ENCODE results near the gene MEG3.

Gene MEG3

GRCh38 chr14:100820957-100821356 is 5.0 kb upstream of the MEG3 start:
- Histone ChIP-seq H3K27me3 (ENCODE audit: control insufficient read depth, insufficient read depth, low read length) (peaks cover 5% of the 10 kb centered on the region), H3K27ac (ENCODE audit: low read depth, low read length) (no peak overlapping the region), H3K9ac (ENCODE audit: low read length) (no peak overlapping the region), H3K4me3 (ENCODE audit: low read length) (no peak overlapping the region), H3K4me1 (ENCODE audit: control insufficient read depth, insufficient read depth, low read length) (no peaks in the 10 kb centered on the region), H3K36me3 (ENCODE audit: control insufficient read depth, insufficient read depth, low read length) (no peaks in the 10 kb centered on the region)

- H3K4me3 ChIP-seq (ENCODE audit: low read length): no peak overlapping the region
- no peaks in the 10 kb centered on the region for H3K4me1 ChIP-seq (ENCODE audit: control insufficient read depth, insufficient read depth, low read length)
- H3K27me3 ChIP-seq (ENCODE audit: control insufficient read depth, insufficient read depth, low read length): peaks cover 5% of the 10 kb centered on the region
- no peak overlapping the region for H3K9ac ChIP-seq (ENCODE audit: low read length)
- H3K36me3 ChIP-seq (ENCODE audit: control insufficient read depth, insufficient read depth, low read length): no peaks in the 10 kb centered on the region
- no peak overlapping the region for H3K27ac ChIP-seq (ENCODE audit: low read depth, low read length)
These were observed 3.9 kb upstream of the MEG3 start for GRCh38 chr14:100822013-100822412.

GRCh38 chr14:100822532-100823296 is 3.2 kb upstream of the MEG3 start:
- Histone ChIP-seq H3K4me1 (ENCODE audit: control insufficient read depth, insufficient read depth, low read length) (no peaks in the 10 kb centered on the region), H3K27me3 (ENCODE audit: control insufficient read depth, insufficient read depth, low read length) (peaks cover 5% of the 10 kb centered on the region), H3K36me3 (ENCODE audit: control insufficient read depth, insufficient read depth, low read length) (no peaks in the 10 kb centered on the region), H3K4me3 (ENCODE audit: low read length) (no peak overlapping the region), H3K9ac (ENCODE audit: low read length) (no peak overlapping the region), H3K27ac (ENCODE audit: low read depth, low read length) (no peak overlapping the region)

GRCh38 chr14:100823413-100824080 is 2.4 kb upstream of the MEG3 start:
- no peak overlapping the region for H3K4me3 ChIP-seq (ENCODE audit: low read length)
- no peaks in the 10 kb centered on the region for H3K4me1 ChIP-seq (ENCODE audit: control insufficient read depth, insufficient read depth, low read length)
- no peaks in the 10 kb centered on the region for H3K36me3 ChIP-seq (ENCODE audit: control insufficient read depth, insufficient read depth, low read length)
- no peak overlapping the region for H3K27ac ChIP-seq (ENCODE audit: low read depth, low read length)
- H3K27me3 ChIP-seq (ENCODE audit: control insufficient read depth, insufficient read depth, low read length): peaks cover 5% of the 10 kb centered on the region
- H3K9ac ChIP-seq (ENCODE audit: low read length): no peak overlapping the region

- H3K27ac ChIP-seq (ENCODE audit: low read depth, low read length): no peak overlapping the region
These were observed 1.8 kb upstream of the MEG3 start for GRCh38 chr14:100824091-100824551.

GRCh38 chr14:100824901-100825712 is 811 bp upstream of the MEG3 start:
- no peak overlapping the region for H3K27ac ChIP-seq (ENCODE audit: low read depth, low read length)
- peaks cover 5% of the 10 kb centered on the region for H3K27me3 ChIP-seq (ENCODE audit: control insufficient read depth, insufficient read depth, low read length)
- no peak overlapping the region for H3K9ac ChIP-seq (ENCODE audit: low read length)
- no peak overlapping the region for H3K4me3 ChIP-seq (ENCODE audit: low read length)
- no peaks in the 10 kb centered on the region for H3K36me3 ChIP-seq (ENCODE audit: control insufficient read depth, insufficient read depth, low read length)
- no peaks in the 10 kb centered on the region for H3K4me1 ChIP-seq (ENCODE audit: control insufficient read depth, insufficient read depth, low read length)

More at GRCh38 chr14:100824091-100824551, 1.8 kb upstream of the MEG3 start:
- no peaks in the 10 kb centered on the region for H3K4me1 ChIP-seq (ENCODE audit: control insufficient read depth, insufficient read depth, low read length)
- H3K4me3 ChIP-seq (ENCODE audit: low read length): no peak overlapping the region
- peaks cover 5% of the 10 kb centered on the region for H3K27me3 ChIP-seq (ENCODE audit: control insufficient read depth, insufficient read depth, low read length)
- no peak overlapping the region for H3K9ac ChIP-seq (ENCODE audit: low read length)
- no peaks in the 10 kb centered on the region for H3K36me3 ChIP-seq (ENCODE audit: control insufficient read depth, insufficient read depth, low read length)

- H3K36me3 ChIP-seq (ENCODE audit: control insufficient read depth, insufficient read depth, low read length): no peaks in the 10 kb centered on the region
- H3K27me3 ChIP-seq (ENCODE audit: control insufficient read depth, insufficient read depth, low read length): peaks cover 5% of the 10 kb centered on the region
- H3K4me1 ChIP-seq (ENCODE audit: control insufficient read depth, insufficient read depth, low read length): no peaks in the 10 kb centered on the region
- no peak overlapping the region for H3K27ac ChIP-seq (ENCODE audit: low read depth, low read length)
- H3K4me3 ChIP-seq (ENCODE audit: low read length): peak overlapping the region; percentile 40
- H3K9ac ChIP-seq (ENCODE audit: low read length): no peak overlapping the region
These were observed 628 bp downstream of the MEG3 start for GRCh38 chr14:100826391-100827100.

GRCh38 chr14:100827101-100828021 is 1.4 kb downstream of the MEG3 start:
- no peaks in the 10 kb centered on the region for H3K4me1 ChIP-seq (ENCODE audit: control insufficient read depth, insufficient read depth, low read length)
- peaks cover 5% of the 10 kb centered on the region for H3K27me3 ChIP-seq (ENCODE audit: control insufficient read depth, insufficient read depth, low read length)
- no peak overlapping the region for H3K9ac ChIP-seq (ENCODE audit: low read length)
- peak overlapping the region; percentile 40 for H3K4me3 ChIP-seq (ENCODE audit: low read length)
- no peaks in the 10 kb centered on the region for H3K36me3 ChIP-seq (ENCODE audit: control insufficient read depth, insufficient read depth, low read length)
- H3K27ac ChIP-seq (ENCODE audit: low read depth, low read length): no peak overlapping the region

- no peaks in the 10 kb centered on the region for H3K4me1 ChIP-seq (ENCODE audit: control insufficient read depth, insufficient read depth, low read length)
- peaks cover 5% of the 10 kb centered on the region for H3K27me3 ChIP-seq (ENCODE audit: control insufficient read depth, insufficient read depth, low read length)
These were observed 2.3 kb downstream of the MEG3 start for GRCh38 chr14:100828031-100828769.

GRCh38 chr14:100830681-100831080 is 4.8 kb downstream of the MEG3 start:
- H3K27ac ChIP-seq (ENCODE audit: low read depth, low read length): no peak overlapping the region
- H3K27me3 ChIP-seq (ENCODE audit: control insufficient read depth, insufficient read depth, low read length): no peaks in the 10 kb centered on the region
- H3K36me3 ChIP-seq (ENCODE audit: control insufficient read depth, insufficient read depth, low read length): no peaks in the 10 kb centered on the region
- no peaks in the 10 kb centered on the region for H3K4me1 ChIP-seq (ENCODE audit: control insufficient read depth, insufficient read depth, low read length)
- no peak overlapping the region for H3K9ac ChIP-seq (ENCODE audit: low read length)
- no peak overlapping the region for H3K4me3 ChIP-seq (ENCODE audit: low read length)

More at GRCh38 chr14:100828031-100828769, 2.3 kb downstream of the MEG3 start:
- Histone ChIP-seq H3K9ac (ENCODE audit: low read length) (no peak overlapping the region), H3K4me3 (ENCODE audit: low read length) (no peak overlapping the region), H3K36me3 (ENCODE audit: control insufficient read depth, insufficient read depth, low read length) (no peaks in the 10 kb centered on the region), H3K27ac (ENCODE audit: low read depth, low read length) (no peak overlapping the region)
